ENCODE results near the gene VARS1. TPM values are rescaled to one million over a fixed set of nuclear protein-coding genes. Genes with fewer than 3 reads are reported as not detected.

Gene VARS1
- total RNA-seq, 1 donor from 2014 or later, result 162 TPM

GRCh38 chr6:31750411-31751022 is 45.0 kb downstream of the VARS1 start:
- no peaks in the 10 kb centered on the region for H3K9me3 Mint-ChIP-seq
- H3K4me3 Mint-ChIP-seq, result no peak overlapping the region
- H3K36me3 Mint-ChIP-seq (ENCODE audit: low read depth), result peaks cover 13% of the 10 kb centered on the region
- H3K27me3 Mint-ChIP-seq (ENCODE audit: low read depth), result no peaks in the 10 kb centered on the region
- no peak for TF ChIP-seq CTCF (conservative IDR thresholded peaks at IDR 0.05)
- H3K4me1 Mint-ChIP-seq, result peaks cover 6% of the 10 kb centered on the region
- peak overlapping the region; percentile 20 for H3K27ac Mint-ChIP-seq (ENCODE audit: unreplicated experiment)
- no peak for DNase-seq (ENCODE audit: low read depth, low spot score)

- Mint-ChIP-seq H3K4me1 (peaks cover 13% of the 10 kb centered on the region), H3K36me3 (ENCODE audit: low read depth) (peaks cover 13% of the 10 kb centered on the region), H3K27me3 (ENCODE audit: low read depth) (no peaks in the 10 kb centered on the region), H3K27ac (ENCODE audit: unreplicated experiment) (no peak overlapping the region), H3K4me3 (no peak overlapping the region), H3K9me3 (no peaks in the 10 kb centered on the region)
- DNase-seq (ENCODE audit: low read depth, low spot score), result no peak
- TF ChIP-seq CTCF (conservative IDR thresholded peaks at IDR 0.05), result no peak
Observed at GRCh38 chr6:31749301-31750036, 46.1 kb downstream of the VARS1 start.

Other genes with a start within 250 kb of the VARS1 start
- gene ATP6V1G2, start 249.1 kb downstream of the VARS1 start, total RNA-seq, result 3.3 and 5.1 TPM in 2 replicates
- gene NFKBIL1, start 248.1 kb downstream of the VARS1 start, total RNA-seq, result 25.7 and 28.6 TPM in 2 replicates
- 0.26 and 0.36 TPM in 2 replicates for gene LTA, start 223.5 kb downstream of the VARS1 start, total RNA-seq
- not detected in 2 replicates for gene TNF, start 220.2 kb downstream of the VARS1 start, total RNA-seq
- gene LTB, start 213.3 kb downstream of the VARS1 start, total RNA-seq, result not detected in 2 replicates
- gene LST1, start 209.5 kb downstream of the VARS1 start, total RNA-seq, result not detected in 2 replicates
- not detected in 2 replicates for gene NCR3, start 202.7 kb downstream of the VARS1 start, total RNA-seq
- gene AIF1, start 180.5 kb downstream of the VARS1 start, total RNA-seq, result not detected in 2 replicates
- 347 and 356 TPM in 2 replicates for gene PRRC2A, start 175.0 kb downstream of the VARS1 start, total RNA-seq
- 439 and 459 TPM in 2 replicates for gene BAG6, start 143.1 kb downstream of the VARS1 start, total RNA-seq
- 3.8 and 4.2 TPM in 2 replicates for gene APOM, start 139.9 kb downstream of the VARS1 start, total RNA-seq
- gene C6orf47, start 135.0 kb downstream of the VARS1 start, total RNA-seq, result 23.5 TPM in 2 replicates
- 16.8 and 17.6 TPM in 2 replicates for gene GPANK1, start 130.8 kb downstream of the VARS1 start, total RNA-seq
- 185 and 188 TPM in 2 replicates for gene CSNK2B, start 129.7 kb downstream of the VARS1 start, total RNA-seq
- 24.0 and 24.2 TPM in 2 replicates for gene LY6G5B, start 125.8 kb downstream of the VARS1 start, total RNA-seq
- gene LY6G5C, start 114.7 kb downstream of the VARS1 start, total RNA-seq, result 9.1 and 11.0 TPM in 2 replicates
- gene ABHD16A, start 92.4 kb downstream of the VARS1 start, total RNA-seq, result 70.9 and 73.6 TPM in 2 replicates
- not detected in 2 replicates for gene LY6G6F, start 88.9 kb downstream of the VARS1 start, total RNA-seq
- gene LY6G6D, start 80.4 kb downstream of the VARS1 start, total RNA-seq, result not detected in 2 replicates
- 1.2 TPM in 2 replicates for gene LY6G6C, start 74.0 kb downstream of the VARS1 start, total RNA-seq
- gene MPIG6B, start 72.4 kb downstream of the VARS1 start, total RNA-seq, result not detected in 2 replicates
- 186 and 194 TPM in 2 replicates for gene DDAH2, start 66.5 kb downstream of the VARS1 start, total RNA-seq
- 305 and 313 TPM in 2 replicates for gene CLIC1, start 59.2 kb downstream of the VARS1 start, total RNA-seq
- 79.5 and 86.2 TPM in 2 replicates for gene MSH5, start 55.7 kb downstream of the VARS1 start, total RNA-seq
- gene SAPCD1, start 33.1 kb downstream of the VARS1 start, total RNA-seq, result 21.3 and 25.1 TPM in 2 replicates
- gene VWA7, start 18.4 kb downstream of the VARS1 start, total RNA-seq, result 2.0 and 2.7 TPM in 2 replicates
- 122 and 135 TPM in 2 replicates for gene LSM2, start 11.2 kb upstream of the VARS1 start, total RNA-seq
- 1.5 and 1.8 TPM in 2 replicates for gene HSPA1L, start 19.5 kb upstream of the VARS1 start, total RNA-seq
- gene HSPA1A, start 19.8 kb upstream of the VARS1 start, total RNA-seq, result 70.3 and 72.3 TPM in 2 replicates
- gene HSPA1B, start 32.0 kb upstream of the VARS1 start, total RNA-seq, result 78.5 and 82.5 TPM in 2 replicates
- 46.3 and 49.9 TPM in 2 replicates for gene NEU1, start 67.1 kb upstream of the VARS1 start, total RNA-seq
- gene SLC44A4, start 83.2 kb upstream of the VARS1 start, total RNA-seq, result 0.32 and 0.84 TPM in 2 replicates
- gene EHMT2, start 101.9 kb upstream of the VARS1 start, total RNA-seq, result 202 and 205 TPM in 2 replicates
- gene ZBTB12, start 106.3 kb upstream of the VARS1 start, total RNA-seq, result 60.8 and 61.1 TPM in 2 replicates
- gene C2, start 132.0 kb upstream of the VARS1 start, total RNA-seq, result 0.35 and 1.2 TPM in 2 replicates
- gene CFB, start 150.3 kb upstream of the VARS1 start, total RNA-seq, result not detected in 2 replicates
- 86.1 and 88.4 TPM in 2 replicates for gene NELFE, start 163.2 kb upstream of the VARS1 start, total RNA-seq
- 77.9 and 88.7 TPM in 2 replicates for gene SKIC2, start 163.4 kb upstream of the VARS1 start, total RNA-seq
- gene DXO, start 176.4 kb upstream of the VARS1 start, total RNA-seq, result 23.8 and 26.6 TPM in 2 replicates
- 5.6 and 10.1 TPM in 2 replicates for gene C4A, start 186.3 kb upstream of the VARS1 start, total RNA-seq
- gene C4B, start 219.0 kb upstream of the VARS1 start, total RNA-seq, result 5.3 and 6.7 TPM in 2 replicates
- 0.23 TPM in 2 replicates for gene CYP21A2, start 242.7 kb upstream of the VARS1 start, total RNA-seq

Measured in neural crest cell (in vitro differentiated cells).